Natural killer cell (primary cell): ENCODE measurements around the gene EXOSC10. TPM values are rescaled to one million over a fixed set of nuclear protein-coding genes. Genes with fewer than 3 reads are reported as not detected.

Experiments used
- ATAC-seq, 3 donors: fragments of 150-1000 bp in 2 of 3; fragments of 200-7000 bp in 1 of 3; cut with Tn5 transposase; 1 replicate in 1 of 3; 2 replicates in 2 of 3; pipeline ENCODE4 v1.10.0; 2021; ENCODE audit warnings: mild to moderate bottlenecking in 2 of 3, moderate library complexity in 2 of 3
- DNase-seq, 2 donors: peaks; one replicate each; pipeline versions ENCODE4 v3.0.0 to v3.0.0-alpha.2; 2013 to 2021; ENCODE audit warnings: mixed read lengths in 1 of 2
- H3K27ac ChIP-seq: one replicate; pipeline ENCODE4 v1.5.1; 2013; ENCODE audit warnings: mild to moderate bottlenecking, low read length
- H3K27me3 ChIP-seq: one replicate; pipeline ENCODE4 v1.6.1; 2013; ENCODE audit warnings: low read length; ENCODE audit not compliant: control insufficient read depth, insufficient read depth
- H3K36me3 ChIP-seq: one replicate; pipeline ENCODE4 v1.6.1; 2013; ENCODE audit warnings: low read length; ENCODE audit not compliant: control insufficient read depth, insufficient read depth
- H3K4me1 ChIP-seq: one replicate; pipeline ENCODE4 v1.6.1; 2013; ENCODE audit warnings: low read length; ENCODE audit not compliant: control insufficient read depth, insufficient read depth
- H3K4me3 ChIP-seq: one replicate; pipeline ENCODE4 v1.5.1; 2013; ENCODE audit warnings: low read length
- H3K9me3 ChIP-seq: one replicate; pipeline ENCODE4 v1.6.1; 2013; ENCODE audit warnings: low read length; ENCODE audit not compliant: control insufficient read depth, insufficient read depth
- H3K27ac Mint-ChIP-seq, 2 donors: one replicate each; pipeline ENCODE4 v1.8.0; 2022; ENCODE audit warnings: mild to moderate bottlenecking in 2 of 2, mixed read lengths in 2 of 2, moderate library complexity in 1 of 2
- H3K27me3 Mint-ChIP-seq, 2 donors: one replicate each; pipeline ENCODE4 v1.8.0; 2022; ENCODE audit warnings: low read depth in 2 of 2, mixed read lengths in 2 of 2
- H3K36me3 Mint-ChIP-seq: one replicate; pipeline ENCODE4 v1.8.0; 2022; ENCODE audit warnings: mixed read lengths
- H3K4me1 Mint-ChIP-seq, 2 donors: one replicate each; pipeline ENCODE4 v1.8.0; 2022; ENCODE audit warnings: mixed read lengths in 2 of 2
- H3K4me3 Mint-ChIP-seq: one replicate; pipeline ENCODE4 v1.8.0; 2022; ENCODE audit warnings: mild to moderate bottlenecking, moderate library complexity, mixed read lengths
- H3K9me3 Mint-ChIP-seq, 2 donors: one replicate each; pipeline ENCODE4 v1.8.0; 2022; ENCODE audit warnings: mixed read lengths in 2 of 2
- WGBS: methylation state at CpG from one replicate; pipeline ENCODE4 v1.1.7; 2013; ENCODE audit warnings: missing lambda C conversion rate; ENCODE audit not compliant: insufficient coverage; 5-methylcytosine and 5-hydroxymethylcytosine counted together
- intact Hi-C: fragments of 100-400 bp; cut with micrococcal nuclease; formaldehyde crosslinking; loops from one replicate; pipeline ENCODE4 v1.14.2; 2022
- total RNA-seq, 4 donors: library from RNA; stranded (reverse); fragments of 120-200 nt in 1 of 4; gene quantifications; one replicate each; pipeline versions ENCODE4 v1.2.3 to v1.2.4, GENCODE V29; 2013 to 2022
- TF ChIP-seq, protein P1 (sequence below): fragments of 200-600 bp; IDR thresholded peaks from one replicate; pipeline ENCODE4 v1.8.0; 2022; ENCODE audit warnings: antibody characterized with exemption

Gene EXOSC10
- total RNA-seq, 3 donors from 2014 or later (not counting 1 experiment from before 2014, with no cell fraction given), result 85.2 to 97.2 (median 94.9) TPM

DNA sequence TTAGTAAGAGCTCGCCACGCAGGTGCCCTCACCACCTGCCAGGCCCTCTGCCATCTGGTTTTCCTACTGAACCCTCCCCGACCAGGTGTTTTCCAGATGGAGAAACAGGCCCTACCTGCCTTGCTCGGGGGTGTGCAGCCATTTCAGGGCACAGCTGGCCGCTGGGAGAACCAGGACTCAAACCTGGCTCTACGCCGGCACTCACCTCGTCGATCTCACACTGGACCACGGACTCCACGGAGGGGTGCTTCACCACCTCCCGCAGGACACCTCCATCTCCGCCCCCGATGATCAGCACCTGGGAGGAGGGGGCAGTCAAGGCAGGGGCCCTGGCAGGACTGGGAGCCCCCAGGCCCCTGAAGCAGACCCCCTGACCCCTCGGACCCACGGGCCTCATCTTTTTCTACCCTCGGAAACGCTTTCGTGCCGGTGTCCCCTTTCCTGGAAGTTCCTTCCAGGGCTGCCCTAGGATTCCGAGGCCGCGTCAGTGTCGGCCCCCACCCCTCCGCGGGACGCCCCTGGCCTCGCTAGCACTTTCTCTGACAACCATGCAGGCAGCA lies 41.0 kb downstream of the EXOSC10 start:
- no peaks in the 10 kb centered on the region for H3K36me3 Mint-ChIP-seq
- TF ChIP-seq, protein P1, sequence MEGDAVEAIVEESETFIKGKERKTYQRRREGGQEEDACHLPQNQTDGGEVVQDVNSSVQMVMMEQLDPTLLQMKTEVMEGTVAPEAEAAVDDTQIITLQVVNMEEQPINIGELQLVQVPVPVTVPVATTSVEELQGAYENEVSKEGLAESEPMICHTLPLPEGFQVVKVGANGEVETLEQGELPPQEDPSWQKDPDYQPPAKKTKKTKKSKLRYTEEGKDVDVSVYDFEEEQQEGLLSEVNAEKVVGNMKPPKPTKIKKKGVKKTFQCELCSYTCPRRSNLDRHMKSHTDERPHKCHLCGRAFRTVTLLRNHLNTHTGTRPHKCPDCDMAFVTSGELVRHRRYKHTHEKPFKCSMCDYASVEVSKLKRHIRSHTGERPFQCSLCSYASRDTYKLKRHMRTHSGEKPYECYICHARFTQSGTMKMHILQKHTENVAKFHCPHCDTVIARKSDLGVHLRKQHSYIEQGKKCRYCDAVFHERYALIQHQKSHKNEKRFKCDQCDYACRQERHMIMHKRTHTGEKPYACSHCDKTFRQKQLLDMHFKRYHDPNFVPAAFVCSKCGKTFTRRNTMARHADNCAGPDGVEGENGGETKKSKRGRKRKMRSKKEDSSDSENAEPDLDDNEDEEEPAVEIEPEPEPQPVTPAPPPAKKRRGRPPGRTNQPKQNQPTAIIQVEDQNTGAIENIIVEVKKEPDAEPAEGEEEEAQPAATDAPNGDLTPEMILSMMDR, result no peak
- peaks cover 30 to 41% of the 10 kb centered on the region in 2 donors for H3K4me1 Mint-ChIP-seq
- peak overlapping the region; percentile 34 to 90 for H3K27ac Mint-ChIP-seq
- peak overlapping the region; percentile 34 for H3K4me3 ChIP-seq
- DNase-seq, result no peak
- WGBS, result 74% methylated on average over 28 of the region's 28 CpGs
- ATAC-seq, result no peak
- peak overlapping the region; percentile 91 for H3K4me3 Mint-ChIP-seq
- no peaks in the 10 kb centered on the region for H3K27me3 Mint-ChIP-seq
- H3K27ac ChIP-seq, result no peak overlapping the region
- H3K4me1 ChIP-seq, result peaks cover 44% of the 10 kb centered on the region
- peaks cover 4% of the 10 kb centered on the region for H3K36me3 ChIP-seq
- no peaks in the 10 kb centered on the region for H3K9me3 ChIP-seq
- intact Hi-C loops, result no loop called here
- H3K9me3 Mint-ChIP-seq, result no peaks in the 10 kb centered on the region
- H3K27me3 ChIP-seq, result no peaks in the 10 kb centered on the region

DNA sequence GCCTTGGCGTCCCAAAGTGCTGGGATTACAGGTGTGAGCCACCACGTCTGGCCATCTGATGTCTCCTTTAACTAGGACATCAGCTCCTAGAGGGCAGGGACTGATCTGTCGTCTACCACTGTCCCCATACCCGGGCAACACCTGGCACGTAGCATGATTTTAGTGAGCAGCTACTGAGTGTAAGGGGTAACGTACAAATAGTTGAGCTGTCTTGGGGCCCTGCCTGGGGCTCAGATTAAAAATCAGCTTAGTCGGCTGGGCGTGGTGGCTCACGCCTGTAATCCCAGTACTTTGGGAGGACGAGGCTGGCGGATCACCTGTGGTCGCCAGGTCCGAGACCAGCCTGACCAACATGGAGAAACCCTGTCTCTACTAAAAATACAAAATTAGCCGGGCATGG lies 41.6 kb downstream of the EXOSC10 start:
- ATAC-seq, result no peak
- Mint-ChIP-seq H3K36me3 (no peaks in the 10 kb centered on the region), H3K27me3 (no peaks in the 10 kb centered on the region), H3K27ac (no peak overlapping the region), H3K9me3 (no peaks in the 10 kb centered on the region), H3K4me1 (peaks cover 24 to 36% of the 10 kb centered on the region in 2 donors), H3K4me3 (no peak overlapping the region)
- intact Hi-C loops, result no loop called here
- Histone ChIP-seq H3K36me3 (peaks cover 4% of the 10 kb centered on the region), H3K4me3 (no peak overlapping the region), H3K27ac (no peak overlapping the region), H3K27me3 (no peaks in the 10 kb centered on the region), H3K9me3 (no peaks in the 10 kb centered on the region), H3K4me1 (peaks cover 37% of the 10 kb centered on the region)
- DNase-seq, result no peak
- TF ChIP-seq, protein P1, result no peak
- WGBS, result 97% methylated on average over 14 of the region's 14 CpGs

DNA sequence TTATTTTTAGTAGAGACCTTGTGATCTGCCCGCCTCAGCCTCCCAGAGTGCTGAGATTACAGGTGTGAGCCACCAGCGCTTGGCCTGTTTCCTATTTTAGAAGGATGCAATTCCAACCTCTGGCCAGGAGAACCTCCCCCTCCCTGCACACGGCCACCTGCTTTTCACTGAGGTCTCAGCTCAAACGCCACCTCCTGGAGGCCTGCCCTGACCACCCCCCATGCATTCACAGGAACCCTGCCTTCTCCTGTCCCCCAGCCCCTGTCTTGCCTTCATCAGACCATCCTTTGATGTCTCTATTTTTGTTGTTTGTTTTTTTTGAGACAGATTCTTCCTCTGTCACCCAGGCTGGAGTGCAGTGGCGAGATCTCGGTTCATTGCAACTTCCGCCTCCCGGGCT lies 42.2 kb downstream of the EXOSC10 start:
- WGBS, result 94% methylated on average over 8 of the region's 8 CpGs
- H3K27ac ChIP-seq, result no peak overlapping the region
- ATAC-seq, result no peak
- Mint-ChIP-seq H3K4me1 (peaks cover 19 to 31% of the 10 kb centered on the region in 2 donors), H3K9me3 (no peaks in the 10 kb centered on the region), H3K27me3 (no peaks in the 10 kb centered on the region), H3K27ac (no peak overlapping the region), H3K36me3 (no peaks in the 10 kb centered on the region), H3K4me3 (peak overlapping the region; percentile 35)
- peaks cover 4% of the 10 kb centered on the region for H3K36me3 ChIP-seq
- DNase-seq, result no peak
- intact Hi-C loops, result no loop called here
- H3K27me3 ChIP-seq, result no peaks in the 10 kb centered on the region
- H3K9me3 ChIP-seq, result no peaks in the 10 kb centered on the region
- peaks cover 33% of the 10 kb centered on the region for H3K4me1 ChIP-seq
- TF ChIP-seq, protein P1, result no peak
- no peak overlapping the region for H3K4me3 ChIP-seq

DNA sequence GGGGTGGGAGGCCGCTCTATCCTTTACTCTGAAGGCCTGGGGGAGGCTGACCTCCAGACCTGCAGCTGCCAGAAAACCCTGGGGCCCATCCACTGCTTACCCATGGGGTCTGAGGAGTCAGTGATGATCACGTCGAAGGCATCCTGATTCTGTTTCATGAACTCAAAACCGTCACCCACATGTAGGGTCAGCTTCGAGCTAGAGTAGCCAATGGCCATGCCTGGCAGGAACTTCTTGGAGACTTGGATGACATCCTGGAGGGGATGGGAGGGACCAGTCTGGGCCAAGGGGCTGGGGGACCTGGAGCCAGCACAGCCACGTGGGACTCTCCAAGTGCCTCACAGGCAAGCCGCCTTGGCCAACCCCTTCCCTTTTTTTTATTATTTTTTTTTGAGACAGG lies 43.2 kb downstream of the EXOSC10 start:
- no peak overlapping the region for H3K4me3 ChIP-seq
- no peaks in the 10 kb centered on the region for H3K27me3 ChIP-seq
- no peak for ATAC-seq
- no peaks in the 10 kb centered on the region for H3K27me3 Mint-ChIP-seq
- 97% methylated on average over 7 of the region's 7 CpGs for WGBS
- peaks cover 18 to 23% of the 10 kb centered on the region in 2 donors for H3K4me1 Mint-ChIP-seq
- intact Hi-C loops, result no loop called here
- TF ChIP-seq, protein P1, result no peak
- H3K36me3 Mint-ChIP-seq, result no peaks in the 10 kb centered on the region
- H3K9me3 Mint-ChIP-seq, result no peaks in the 10 kb centered on the region
- H3K4me1 ChIP-seq, result peaks cover 27% of the 10 kb centered on the region
- H3K4me3 Mint-ChIP-seq, result no peak overlapping the region
- no peaks in the 10 kb centered on the region for H3K9me3 ChIP-seq
- H3K27ac Mint-ChIP-seq, result no peak overlapping the region
- H3K27ac ChIP-seq, result no peak overlapping the region
- no peak for DNase-seq
- peaks cover 4% of the 10 kb centered on the region for H3K36me3 ChIP-seq
